Measurements from ENCODE around the gene MIEF2. TPM values are rescaled to one million over a fixed set of nuclear protein-coding genes. Genes with fewer than 3 reads are reported as not detected.

The MIEF2 gene
- total and polyA plus RNA-seq, 8 donors, result 5.8 to 11.1 (median 9.1) TPM

DNA sequence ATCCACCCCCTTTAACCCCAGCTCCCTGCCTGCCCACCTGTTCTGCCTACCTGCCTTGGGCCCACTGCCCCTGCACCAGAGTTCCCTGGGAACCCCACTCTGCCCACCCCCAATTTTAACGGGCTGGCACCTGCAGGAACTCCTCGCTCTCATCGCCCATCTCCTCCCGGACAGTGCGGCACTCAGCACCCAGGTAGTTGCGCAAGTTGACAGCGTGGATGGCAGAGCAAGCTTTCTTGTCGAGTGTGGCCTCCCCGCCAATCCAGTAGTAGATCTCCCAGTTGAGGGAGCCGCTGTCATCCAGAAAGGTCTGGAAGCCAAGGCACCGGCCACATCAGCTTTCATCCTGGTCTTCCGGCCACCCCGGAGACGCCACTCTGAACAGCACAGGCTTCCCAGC is 9.8 kb upstream of the MIEF2 start:
- ATAC-seq, result no peak
- no peak for DNase-seq
- Histone ChIP-seq H3K27ac (no peak overlapping the region), H3K9me3 (no peaks in the 10 kb centered on the region), H3K36me3 (peaks cover 9 to 65% (median 45%) of the 10 kb centered on the region in 3 donors), H3K4me1 (no peaks in the 10 kb centered on the region), H3K4me3 (no peak overlapping the region), H3K27me3 (no peaks in the 10 kb centered on the region)
- no peak for FAIRE-seq
- intact Hi-C loops (cut with DNase I), result no loop called here
- TF ChIP-seq CTCF (IDR thresholded peaks at IDR 0.05), result no peak
- 91 to 93% methylated on average over 14 of the region's 14 CpGs for WGBS, 2 donors

DNA sequence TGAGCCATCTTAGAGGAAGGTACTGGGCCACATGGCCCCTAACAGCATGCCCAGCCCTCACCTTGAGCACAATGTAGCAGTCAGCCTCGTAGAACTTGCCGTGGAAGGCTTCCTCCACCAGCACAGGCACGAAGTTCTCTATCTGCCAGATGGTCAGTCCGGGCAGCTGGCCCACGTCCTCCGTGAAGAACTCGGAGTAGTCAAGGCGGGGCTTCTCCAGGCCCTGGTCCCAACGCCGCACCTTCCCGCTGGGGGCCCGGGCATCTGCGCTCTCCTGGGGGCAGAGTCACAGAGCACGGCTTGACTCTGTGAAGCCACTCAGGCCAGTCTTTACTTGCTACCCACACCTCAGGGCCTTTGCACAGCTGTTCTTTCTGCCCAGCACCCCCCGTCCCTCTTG is 9.3 kb upstream of the MIEF2 start:
- no peak overlapping the region for H3K27ac ChIP-seq
- FAIRE-seq, result no peak
- no peak overlapping the region for H3K4me3 ChIP-seq
- no peaks in the 10 kb centered on the region for H3K27me3 ChIP-seq
- intact Hi-C loops (cut with DNase I), result no loop called here
- no peak for TF ChIP-seq CTCF (IDR thresholded peaks at IDR 0.05)
- no peak for ATAC-seq
- no peaks in the 10 kb centered on the region for H3K9me3 ChIP-seq
- DNase-seq, result no peak
- peaks cover 8 to 60% (median 41%) of the 10 kb centered on the region in 3 donors for H3K36me3 ChIP-seq
- 79 to 80% methylated on average over 15 of the region's 15 CpGs for WGBS, 2 donors
- H3K4me1 ChIP-seq, result peaks cover 0 to 1% (median under 1%) of the 10 kb centered on the region in 3 donors

DNA sequence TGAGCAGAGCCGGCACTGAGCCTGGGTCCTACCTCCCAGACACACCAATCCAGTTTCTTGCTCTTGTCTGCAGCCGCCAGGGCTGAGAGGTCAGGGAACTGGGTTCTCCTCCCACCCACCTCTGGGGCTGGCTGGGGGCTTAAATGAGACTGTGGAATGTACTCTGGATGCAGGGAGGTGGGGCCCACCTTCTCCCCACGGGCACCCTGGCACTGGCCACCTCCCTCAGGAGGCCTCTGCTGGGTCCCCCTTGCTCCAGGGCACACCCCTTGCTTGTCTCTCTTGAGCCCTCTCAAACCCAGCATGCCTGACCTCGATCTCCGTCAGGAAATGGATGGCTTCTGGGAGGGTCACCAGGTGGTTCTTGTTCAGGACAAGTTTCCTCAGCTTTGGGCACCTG is 8.3 kb upstream of the MIEF2 start:
- no peaks in the 10 kb centered on the region for H3K27me3 ChIP-seq
- DNase-seq (no peak), FAIRE-seq (no peak), ATAC-seq (no peak)
- peaks cover 0 to 11% (median 10%) of the 10 kb centered on the region in 3 donors for H3K4me1 ChIP-seq
- H3K27ac ChIP-seq, result no peak overlapping the region
- no peak for TF ChIP-seq CTCF (IDR thresholded peaks at IDR 0.05)
- WGBS, 2 donors, result 76 to 80% methylated on average over 5 of the region's 5 CpGs
- no peak overlapping the region for H3K4me3 ChIP-seq
- intact Hi-C loops (cut with DNase I), result no loop called here
- no peaks in the 10 kb centered on the region for H3K9me3 ChIP-seq
- H3K36me3 ChIP-seq, result peaks cover 8 to 54% (median 41%) of the 10 kb centered on the region in 3 donors

- Histone ChIP-seq H3K27me3 (no peaks in the 10 kb centered on the region), H3K9me3 (no peaks in the 10 kb centered on the region), H3K27ac (no peak overlapping the region), H3K4me1 (peaks cover 0 to 14% (median 13%) of the 10 kb centered on the region in 3 donors), H3K4me3 (no peak overlapping the region), H3K36me3 (peaks cover 8 to 54% (median 41%) of the 10 kb centered on the region in 3 donors)
- ATAC-seq (no peak), DNase-seq (no peak), FAIRE-seq (no peak)
- intact Hi-C loops (cut with DNase I), result no loop called here
- 83 to 89% methylated on average over 16 of the region's 16 CpGs for WGBS, 2 donors
- TF ChIP-seq CTCF (IDR thresholded peaks at IDR 0.05), result no peak
These were observed 7.1 kb upstream of the MIEF2 start for GRCh38 chr17:18253187-18253884.
